ENCODE results near the gene ISM1. TPM values are rescaled to one million over a fixed set of nuclear protein-coding genes. Genes with fewer than 3 reads are reported as not detected.

ISM1 gene
- total and polyA plus RNA-seq, 2 of the 13 experiments (the other 11 are each of a cell fraction or from before 2014, with no cell fraction given) = 0.40 to 1.4 TPM

DNA sequence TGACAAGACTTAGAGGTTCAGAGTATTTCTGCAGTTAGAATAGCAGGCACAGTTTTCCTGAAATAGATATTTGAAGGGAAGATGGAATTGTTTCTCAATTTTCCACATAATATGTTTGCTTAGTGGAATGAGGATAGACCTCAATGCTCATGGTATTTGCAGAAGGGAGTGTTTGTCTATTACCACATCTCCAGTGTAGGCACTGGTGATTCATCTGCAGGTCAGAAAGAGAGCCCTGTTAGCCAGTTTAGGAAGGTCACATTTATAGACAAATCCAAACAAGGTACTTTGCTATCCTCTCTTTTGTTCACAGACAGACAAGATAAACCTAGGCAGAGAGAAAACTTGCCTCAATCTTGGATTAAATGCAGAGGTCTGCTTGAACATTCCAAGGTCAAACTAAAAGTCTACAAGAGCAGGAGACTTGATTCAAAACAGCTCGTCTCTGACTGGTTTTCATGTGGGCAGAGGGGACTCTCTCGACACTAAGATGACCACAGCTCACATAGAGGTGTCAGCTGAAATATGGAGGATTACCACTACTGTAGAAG lies 22.8 kb downstream of the ISM1 start (continued):
- no peak for TF ChIP-seq CBX2 (IDR thresholded peaks at IDR 0.05; ENCODE audit: low read depth, low read length)
- TF ChIP-seq CBX2 (CRISPR knock-in tag; IDR thresholded peaks at IDR 0.05; ENCODE audit: low read depth) = no peak
- peak; percentile 98 for TF ChIP-seq ZBTB20 (CRISPR knock-in tag; IDR thresholded peaks at IDR 0.05; ENCODE audit: borderline replicate concordance, low read depth)
- TF ChIP-seq ZNF672 (CRISPR knock-in tag; IDR thresholded peaks at IDR 0.05) = no peak
- 0 out of 2 replicates have a peak, but pooled peaks have one; percentile 31 for TF ChIP-seq ZNF121 (CRISPR knock-in tag; IDR thresholded peaks at IDR 0.05)
- TF ChIP-seq AGO1 (IDR thresholded peaks at IDR 0.05; ENCODE audit: low read depth, low read length, poor library complexity, severe bottlenecking) = no peak
- TF ChIP-seq PTBP1 (IDR thresholded peaks at IDR 0.05; ENCODE audit: low read depth, low read length, poor library complexity, severe bottlenecking) = no peak
- peak; percentile 88; the same call in 1 of the 2 replicates for TF ChIP-seq ZNF749 (CRISPR knock-in tag; IDR thresholded peaks at IDR 0.05; ENCODE audit: borderline replicate concordance)
- TF ChIP-seq, protein P1, sequence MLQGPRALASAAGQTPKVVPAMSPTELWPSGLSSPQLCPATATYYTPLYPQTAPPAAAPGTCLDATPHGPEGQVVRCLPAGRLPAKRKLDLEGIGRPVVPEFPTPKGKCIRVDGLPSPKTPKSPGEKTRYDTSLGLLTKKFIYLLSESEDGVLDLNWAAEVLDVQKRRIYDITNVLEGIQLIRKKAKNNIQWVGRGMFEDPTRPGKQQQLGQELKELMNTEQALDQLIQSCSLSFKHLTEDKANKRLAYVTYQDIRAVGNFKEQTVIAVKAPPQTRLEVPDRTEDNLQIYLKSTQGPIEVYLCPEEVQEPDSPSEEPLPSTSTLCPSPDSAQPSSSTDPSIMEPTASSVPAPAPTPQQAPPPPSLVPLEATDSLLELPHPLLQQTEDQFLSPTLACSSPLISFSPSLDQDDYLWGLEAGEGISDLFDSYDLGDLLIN (CRISPR knock-in tag; IDR thresholded peaks at IDR 0.05; ENCODE audit: borderline replicate concordance) = no peak
- TF ChIP-seq SMAD9 (CRISPR knock-in tag; IDR thresholded peaks at IDR 0.05) = no peak
- TF ChIP-seq, protein P2, sequence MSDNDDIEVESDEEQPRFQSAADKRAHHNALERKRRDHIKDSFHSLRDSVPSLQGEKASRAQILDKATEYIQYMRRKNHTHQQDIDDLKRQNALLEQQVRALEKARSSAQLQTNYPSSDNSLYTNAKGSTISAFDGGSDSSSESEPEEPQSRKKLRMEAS (IDR thresholded peaks at IDR 0.05) = peak; percentile 70
- peak; percentile 82; the same call in 1 of the 2 replicates for TF ChIP-seq ZNF564 (CRISPR knock-in tag; IDR thresholded peaks at IDR 0.05)
- no peak for TF ChIP-seq SNAI1 (CRISPR knock-in tag; IDR thresholded peaks at IDR 0.05; ENCODE audit: borderline replicate concordance)
- no peak for TF ChIP-seq ZNF850 (CRISPR knock-in tag; conservative IDR thresholded peaks at IDR 0.05)
- no peak for TF ChIP-seq ZKSCAN5 (CRISPR knock-in tag; IDR thresholded peaks at IDR 0.05)
- TF ChIP-seq SOX6 (IDR thresholded peaks at IDR 0.05) = no peak
- peak; percentile 99 for TF ChIP-seq SOX6 (CRISPR knock-in tag; IDR thresholded peaks at IDR 0.05)
- TF ChIP-seq, protein P3, sequence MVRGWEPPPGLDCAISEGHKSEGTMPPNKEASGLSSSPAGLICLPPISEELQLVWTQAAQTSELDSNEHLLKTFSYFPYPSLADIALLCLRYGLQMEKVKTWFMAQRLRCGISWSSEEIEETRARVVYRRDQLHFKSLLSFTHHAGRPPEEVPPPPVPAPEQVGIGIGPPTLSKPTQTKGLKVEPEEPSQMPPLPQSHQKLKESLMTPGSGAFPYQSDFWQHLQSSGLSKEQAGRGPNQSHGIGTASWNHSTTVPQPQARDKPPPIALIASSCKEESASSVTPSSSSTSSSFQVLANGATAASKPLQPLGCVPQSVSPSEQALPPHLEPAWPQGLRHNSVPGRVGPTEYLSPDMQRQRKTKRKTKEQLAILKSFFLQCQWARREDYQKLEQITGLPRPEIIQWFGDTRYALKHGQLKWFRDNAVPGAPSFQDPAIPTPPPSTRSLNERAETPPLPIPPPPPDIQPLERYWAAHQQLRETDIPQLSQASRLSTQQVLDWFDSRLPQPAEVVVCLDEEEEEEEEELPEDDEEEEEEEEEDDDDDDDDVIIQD (CRISPR knock-in tag; IDR thresholded peaks at IDR 0.05; ENCODE audit: low read depth) = peak; percentile 98
- TF ChIP-seq ZNF569 (CRISPR knock-in tag; IDR thresholded peaks at IDR 0.05; ENCODE audit: borderline replicate concordance) = no peak
- no peak for TF ChIP-seq ZNF329 (CRISPR knock-in tag; IDR thresholded peaks at IDR 0.05; ENCODE audit: low read depth)
- peak; percentile 92; the same call in 1 of the 2 replicates for TF ChIP-seq CBX5 (CRISPR knock-in tag; IDR thresholded peaks at IDR 0.05; ENCODE audit: borderline replicate concordance)
- TF ChIP-seq DNMT1 (CRISPR knock-in tag; IDR thresholded peaks at IDR 0.05) = no peak
- TF ChIP-seq, protein P4, sequence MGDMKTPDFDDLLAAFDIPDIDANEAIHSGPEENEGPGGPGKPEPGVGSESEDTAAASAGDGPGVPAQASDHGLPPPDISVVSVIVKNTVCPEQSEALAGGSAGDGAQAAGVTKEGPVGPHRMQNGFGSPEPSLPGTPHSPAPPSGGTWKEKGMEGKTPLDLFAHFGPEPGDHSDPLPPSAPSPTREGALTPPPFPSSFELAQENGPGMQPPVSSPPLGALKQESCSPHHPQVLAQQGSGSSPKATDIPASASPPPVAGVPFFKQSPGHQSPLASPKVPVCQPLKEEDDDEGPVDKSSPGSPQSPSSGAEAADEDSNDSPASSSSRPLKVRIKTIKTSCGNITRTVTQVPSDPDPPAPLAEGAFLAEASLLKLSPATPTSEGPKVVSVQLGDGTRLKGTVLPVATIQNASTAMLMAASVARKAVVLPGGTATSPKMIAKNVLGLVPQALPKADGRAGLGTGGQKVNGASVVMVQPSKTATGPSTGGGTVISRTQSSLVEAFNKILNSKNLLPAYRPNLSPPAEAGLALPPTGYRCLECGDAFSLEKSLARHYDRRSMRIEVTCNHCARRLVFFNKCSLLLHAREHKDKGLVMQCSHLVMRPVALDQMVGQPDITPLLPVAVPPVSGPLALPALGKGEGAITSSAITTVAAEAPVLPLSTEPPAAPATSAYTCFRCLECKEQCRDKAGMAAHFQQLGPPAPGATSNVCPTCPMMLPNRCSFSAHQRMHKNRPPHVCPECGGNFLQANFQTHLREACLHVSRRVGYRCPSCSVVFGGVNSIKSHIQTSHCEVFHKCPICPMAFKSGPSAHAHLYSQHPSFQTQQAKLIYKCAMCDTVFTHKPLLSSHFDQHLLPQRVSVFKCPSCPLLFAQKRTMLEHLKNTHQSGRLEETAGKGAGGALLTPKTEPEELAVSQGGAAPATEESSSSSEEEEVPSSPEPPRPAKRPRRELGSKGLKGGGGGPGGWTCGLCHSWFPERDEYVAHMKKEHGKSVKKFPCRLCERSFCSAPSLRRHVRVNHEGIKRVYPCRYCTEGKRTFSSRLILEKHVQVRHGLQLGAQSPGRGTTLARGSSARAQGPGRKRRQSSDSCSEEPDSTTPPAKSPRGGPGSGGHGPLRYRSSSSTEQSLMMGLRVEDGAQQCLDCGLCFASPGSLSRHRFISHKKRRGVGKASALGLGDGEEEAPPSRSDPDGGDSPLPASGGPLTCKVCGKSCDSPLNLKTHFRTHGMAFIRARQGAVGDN (CRISPR knock-in tag; IDR thresholded peaks at IDR 0.05) = no peak
- no peak for TF ChIP-seq RAD51 (IDR thresholded peaks at IDR 0.05; ENCODE audit: borderline replicate concordance)
- peak; percentile 63; the same call in 1 of the 2 replicates for TF ChIP-seq ZNF343 (CRISPR knock-in tag; IDR thresholded peaks at IDR 0.05)

Measured in HepG2 (cell line).